ENCODE measurements around the gene TRHDE. TPM values are rescaled to one million over a fixed set of nuclear protein-coding genes. Genes with fewer than 3 reads are reported as not detected.

TRHDE gene
- total and polyA plus RNA-seq, 2 of the 13 experiments (the other 11 are each of a cell fraction or from before 2014, with no cell fraction given) = not detected

- no peak for TF ChIP-seq ZNF775 (CRISPR knock-in tag; IDR thresholded peaks at IDR 0.05; ENCODE audit: borderline replicate concordance)
- no peak for TF ChIP-seq NR1H2 (CRISPR knock-in tag; IDR thresholded peaks at IDR 0.05; ENCODE audit: borderline replicate concordance, low read depth)
- no peak for TF ChIP-seq YEATS2 (CRISPR knock-in tag; IDR thresholded peaks at IDR 0.05; ENCODE audit: borderline replicate concordance)
- TF ChIP-seq ZSCAN20 (CRISPR knock-in tag; IDR thresholded peaks at IDR 0.05; ENCODE audit: borderline replicate concordance) = no peak
- no peak for TF ChIP-seq ZNF670 (CRISPR knock-in tag; IDR thresholded peaks at IDR 0.05; ENCODE audit: borderline replicate concordance)
- no peak for TF ChIP-seq MED13 (CRISPR knock-in tag; IDR thresholded peaks at IDR 0.05)
- no peak for TF ChIP-seq ZNF646 (CRISPR knock-in tag; IDR thresholded peaks at IDR 0.05)
These were observed 94.1 kb downstream of the TRHDE start (continued) for GRCh38 chr12:72366255-72366654.

GRCh38 chr12:72368298-72368697 lies 96.1 kb downstream of the TRHDE start:
- no TSS peak for BruUV-seq (replicated peaks)
- ATAC-seq (no peak), DNase-seq (ENCODE audit: low spot score) (no peak), FAIRE-seq (no peak)
- intact Hi-C loops (cut with micrococcal nuclease; ENCODE audit: unreplicated experiment) (no loop called here), in situ Hi-C loops (cut with HindIII; ENCODE audit: extremely low pct_ligation_motif_present, low pct_unique_long_range_greater_than_20kb) (no loop called here)
- Histone ChIP-seq H2AFZ (ENCODE audit: low read length) (no peak overlapping the region), H4K20me1 (ENCODE audit: insufficient read depth, low read length) (no peaks in the 10 kb centered on the region), H3K9ac (ENCODE audit: insufficient read depth, low read depth, low read length) (no peak overlapping the region), H3K4me2 (ENCODE audit: low read depth, low read length) (no peak overlapping the region), H3K79me2 (ENCODE audit: insufficient read depth, low read length) (no peaks in the 10 kb centered on the region), H3K27me3 (ENCODE audit: control insufficient read depth in 1 of 2, insufficient read depth in 2 of 2, low read length in 2 of 2) (no peaks in the 10 kb centered on the region), H3K36me3 (replicated peaks in 1 of 2; ENCODE audit: control insufficient read depth in 1 of 2, insufficient read depth in 2 of 2, low read length in 2 of 2) (no peaks in the 10 kb centered on the region), H3K4me1 (ENCODE audit: insufficient read depth, low read length) (no peaks in the 10 kb centered on the region), H3K27ac (ENCODE audit: extremely low read length, insufficient read depth, low read length) (no peak overlapping the region), H3K9me3 (ENCODE audit: low read length) (no peaks in the 10 kb centered on the region), H3K4me3 (replicated peaks in 1 of 3; ENCODE audit: insufficient read depth in 1 of 3, low read depth in 2 of 3, low read length in 3 of 3) (no peak overlapping the region)
- no peak for TF ChIP-seq SNRNP70 (IDR thresholded peaks at IDR 0.05; ENCODE audit: low read depth, low read length)
- no peak for TF ChIP-seq PHF5A (CRISPR knock-in tag; IDR thresholded peaks at IDR 0.05; ENCODE audit: low read depth, unreplicated experiment)
- no peak for TF ChIP-seq FOXO1 (CRISPR knock-in tag; IDR thresholded peaks at IDR 0.05)
- no peak for TF ChIP-seq GATA4 (IDR thresholded peaks at IDR 0.05; ENCODE audit: borderline replicate concordance, low read depth)
- CTCF ChIA-PET (ENCODE audit: low intra/inter-chr PET ratio, low total read pairs) = no interaction called here
- POLR2A ChIA-PET = no interaction called here
- 5% methylated on average over 1 of the region's 1 CpG for WGBS (ENCODE audit: low lambda C conversion rate)
